Lower leg skin (tissue), 3 donors: ENCODE results near the gene TSPAN15.

Experiments
- CTCF ChIP-seq, 3 donors: fragments of 450-650 bp; IDR thresholded peaks; one replicate each; pipeline ENCODE4 v1.5.1; 2016; ENCODE audit warnings: antibody characterized with exemption in 3 of 3, mild to moderate bottlenecking in 3 of 3, moderate library complexity in 2 of 3
- POLR2A ChIP-seq, 2 donors: fragments of 450-650 bp; IDR thresholded peaks; one replicate each; pipeline ENCODE4 v1.6.1; 2016 to 2017; ENCODE audit warnings: antibody characterized with exemption in 2 of 2, mild to moderate bottlenecking in 1 of 2, moderate library complexity in 1 of 2

- TF ChIP-seq CTCF (IDR thresholded peaks at IDR 0.05) (no peak), POLR2A (IDR thresholded peaks at IDR 0.05) (no peak)
Observed at GRCh38 chr10:69425511-69426298, 25.6 kb upstream of the TSPAN15 start.
